GDM1 (cell line): ENCODE results near the gene CPNE1.
"Not testable (repeated sequence)": the region's sequence is repeated elsewhere in the genome, so short reads cannot be mapped to it uniquely, and the experiment has no call there.

Experiments
- DNase-seq: peaks from one replicate; lab custom pipeline; 2025; lab: John Stamatoyannopoulos, UW

CPNE1 gene

GRCh38 chr20:35664466-35665206, at the start of gene CPNE1, which contains the start of gene RBM12:
Gene CPNE1, minus strand, starts transcription at chr20:35664900. Its CDS starts 31,977 bp downstream, at chr20:35632923.
Gene RBM12, minus strand, starts transcription at chr20:35664900. Its CDS starts 9,578 bp downstream, at chr20:35655322.
- peak; percentile 89 for DNase-seq

- no peak for DNase-seq
These were observed 49.4 kb upstream of the CPNE1 start for GRCh38 chr20:35714127-35714526.

GRCh38 chr20:35713120-35713519, 48.4 kb upstream of the CPNE1 start:
- not testable (repeated sequence) for DNase-seq

GRCh38 chr20:35711588-35712209, 47.0 kb upstream of the CPNE1 start:
- DNase-seq = no peak

- no peak for DNase-seq
These were observed 46.3 kb upstream of the CPNE1 start for GRCh38 chr20:35710884-35711587.

GRCh38 chr20:35710039-35710438, 45.3 kb upstream of the CPNE1 start:
- no peak for DNase-seq

- no peak for DNase-seq
These were observed 44.6 kb upstream of the CPNE1 start for GRCh38 chr20:35709259-35709658.

- no peak for DNase-seq
These were observed 43.8 kb upstream of the CPNE1 start for GRCh38 chr20:35708502-35708901.

GRCh38 chr20:35706591-35707529, 42.2 kb upstream of the CPNE1 start:
- not testable (repeated sequence) for DNase-seq

- not testable (repeated sequence) for DNase-seq
These were observed 41.2 kb upstream of the CPNE1 start for GRCh38 chr20:35705894-35706293.

- no peak for DNase-seq
These were observed 40.0 kb upstream of the CPNE1 start for GRCh38 chr20:35704514-35705261.

- no peak for DNase-seq
These were observed 38.4 kb upstream of the CPNE1 start for GRCh38 chr20:35702824-35703695.

GRCh38 chr20:35702051-35702823, 37.5 kb upstream of the CPNE1 start:
- no peak for DNase-seq

- no peak for DNase-seq
These were observed 36.0 kb upstream of the CPNE1 start for GRCh38 chr20:35700625-35701148.

- DNase-seq = no peak
These were observed 35.4 kb upstream of the CPNE1 start for GRCh38 chr20:35699957-35700624.

GRCh38 chr20:35699127-35699956, 34.6 kb upstream of the CPNE1 start, which contains the start of the genes NFS1 and ROMO1:
Gene NFS1, minus strand, starts transcription at chr20:35699352. Its CDS starts 64 bp downstream, at chr20:35699288.
Gene ROMO1, plus strand, starts transcription at chr20:35699405. Its CDS starts 228 bp downstream, at chr20:35699633.
- peak; percentile 79 for DNase-seq
